CD4-positive, alpha-beta T cell treated with Interleukin-10 for 1 hour (primary cell): ENCODE measurements around the gene KCNMB2.
"Not testable (repeated sequence)": the region's sequence is repeated elsewhere in the genome, so short reads cannot be mapped to it uniquely, and the experiment has no call there.

ENCODE experiments used
- DNase-seq: peaks from one replicate; pipeline ENCODE4 v3.0.0-alpha.2; 2020

The KCNMB2 gene

DNA sequence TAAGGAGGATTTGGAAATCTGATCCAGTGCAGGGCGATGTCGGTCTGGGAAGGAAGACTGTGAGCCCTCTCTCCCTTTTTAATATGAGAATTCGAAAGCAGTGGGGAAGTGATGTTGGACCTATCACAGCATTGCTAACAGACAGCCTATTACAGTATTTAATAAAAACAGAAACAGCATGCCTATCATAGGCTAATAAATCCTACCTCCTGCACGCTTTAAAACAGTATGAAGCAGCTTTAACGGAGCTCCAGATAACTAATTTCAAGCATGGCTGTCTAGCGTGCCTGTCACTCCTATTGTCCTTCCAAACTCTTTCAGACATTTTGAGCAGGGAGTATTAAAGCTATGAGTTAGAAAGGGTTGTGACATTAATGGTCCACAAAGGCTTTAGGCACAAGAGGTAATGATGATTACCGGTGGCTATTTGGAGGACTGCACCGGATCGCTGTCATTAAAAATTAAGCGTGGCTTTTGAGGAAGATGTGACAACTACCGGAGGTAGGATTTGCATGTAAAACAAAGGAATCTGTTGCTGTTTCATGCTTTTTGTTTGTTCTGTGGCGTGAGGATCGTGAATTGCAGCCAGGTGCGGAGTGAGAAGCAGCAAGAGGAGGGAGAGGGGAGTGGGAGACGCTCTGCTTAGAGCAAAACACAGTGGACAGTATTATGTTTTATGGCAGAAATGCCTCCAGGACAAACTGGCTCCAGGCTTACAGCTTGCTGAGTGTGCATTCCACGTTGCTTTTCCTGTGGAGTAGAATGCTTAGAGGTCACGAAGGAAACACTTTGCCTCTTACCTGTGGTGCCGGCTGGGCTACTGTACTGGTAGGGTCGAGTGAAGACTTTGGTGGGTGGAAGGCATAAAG, at the start of gene KCNMB2:
TSS of gene KCNMB2 (plus strand) at position 226 of the 869 bp plus-strand sequence.
- DNase-seq: no peak

DNA sequence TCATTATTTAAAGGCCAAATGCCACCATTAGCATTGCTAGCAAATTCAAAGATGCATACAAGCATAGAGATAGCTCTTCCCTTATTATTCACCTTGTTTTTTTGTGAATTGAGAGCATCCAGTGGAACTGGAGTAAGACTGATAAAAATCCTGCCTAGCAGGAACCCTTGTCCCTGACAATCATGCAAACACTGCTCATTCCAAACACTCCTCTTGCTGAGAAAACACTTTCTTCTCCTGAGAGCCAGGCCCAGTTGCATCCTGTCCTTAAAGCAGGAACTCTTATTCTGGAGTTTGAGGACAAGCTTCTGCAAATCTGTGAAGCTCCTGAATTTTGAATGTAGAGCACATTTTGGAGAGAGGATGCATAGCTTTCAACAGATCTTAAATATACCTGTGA, 49.3 kb upstream of the KCNMB2 start:
- DNase-seq: no peak

GRCh38 chr3:178487752-178488151, 48.5 kb upstream of the KCNMB2 start:
- no peak for DNase-seq

DNA sequence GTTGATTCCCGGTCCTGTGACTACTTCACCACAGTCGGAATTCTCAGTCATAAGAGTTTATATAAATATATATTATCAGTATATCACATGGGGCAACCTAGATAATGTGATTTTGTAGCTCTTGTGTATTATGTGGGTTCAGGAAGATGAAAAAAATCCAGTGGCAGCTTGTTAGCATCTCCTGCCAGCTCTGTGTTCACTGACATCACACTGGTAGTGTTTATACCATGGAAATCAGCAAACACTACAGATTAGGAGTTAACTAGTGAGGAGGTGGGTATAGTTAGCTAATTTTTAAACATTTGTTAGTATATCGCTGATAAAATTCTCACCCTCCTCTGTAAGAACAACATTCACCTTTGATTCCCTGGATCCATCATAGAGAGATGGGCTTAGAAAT, 44.5 kb upstream of the KCNMB2 start:
- DNase-seq: no peak

DNA sequence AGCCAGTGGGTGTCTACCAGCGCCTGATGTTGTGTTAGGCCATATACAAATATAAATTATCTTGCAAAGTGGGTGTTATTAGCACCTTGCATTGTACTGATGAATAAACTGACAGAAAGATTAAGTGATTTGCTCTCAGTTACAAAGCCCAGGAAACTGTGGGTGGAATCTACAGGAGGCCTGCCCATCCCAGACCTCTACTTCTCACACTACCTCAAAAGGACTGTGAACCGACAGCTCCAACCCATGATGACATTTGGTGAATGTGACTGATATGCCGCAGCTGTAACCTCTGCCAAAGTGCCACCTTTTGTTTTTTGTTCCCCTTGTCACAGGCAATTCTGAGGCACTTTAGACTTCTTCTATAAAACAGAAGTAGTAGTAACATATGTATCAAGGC, 43.7 kb upstream of the KCNMB2 start:
- DNase-seq: no peak

DNA sequence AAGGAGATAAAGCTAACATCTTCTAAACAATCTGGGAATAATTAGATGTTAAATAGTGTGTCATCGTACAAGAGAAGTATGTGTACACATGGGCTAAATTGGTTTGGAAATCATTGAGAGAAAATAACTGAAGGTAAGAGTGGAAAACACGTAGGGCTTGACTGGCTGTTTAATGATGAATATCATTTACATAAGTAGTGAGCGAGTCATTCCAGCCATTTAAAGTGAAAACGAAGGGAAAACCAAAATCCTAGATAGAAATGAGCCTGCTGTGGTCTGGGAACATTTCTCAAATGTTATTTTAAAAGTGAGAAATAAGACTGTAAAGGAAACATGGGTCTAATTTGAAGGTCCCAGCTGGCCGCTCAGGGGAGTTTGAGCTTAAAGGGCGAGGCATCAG, 41.9 kb upstream of the KCNMB2 start:
- no peak for DNase-seq

DNA sequence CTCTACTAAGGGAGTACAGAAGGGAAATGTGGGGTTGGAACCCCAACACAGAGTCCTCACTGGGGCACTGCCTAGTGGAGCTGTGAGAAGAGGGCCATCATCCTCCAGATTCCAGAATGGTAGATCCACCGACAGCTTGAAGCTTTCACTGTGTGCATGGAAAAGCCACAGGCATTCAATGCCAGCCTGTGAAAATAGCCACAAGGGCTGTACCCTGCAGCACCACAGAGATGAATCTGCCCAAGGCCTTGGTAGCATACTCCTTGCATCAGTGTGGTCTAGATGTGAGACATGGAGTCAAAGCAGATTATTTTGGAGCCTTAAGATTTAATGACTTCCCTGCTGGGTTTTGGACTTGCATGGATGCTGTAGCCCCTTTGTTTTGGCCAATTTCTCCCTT, 39.3 kb upstream of the KCNMB2 start:
- no peak for DNase-seq

- no peak for DNase-seq
These were observed 37.4 kb upstream of the KCNMB2 start for GRCh38 chr3:178498871-178499270.

GRCh38 chr3:178500631-178501030, 35.6 kb upstream of the KCNMB2 start:
- no peak for DNase-seq

- DNase-seq: no peak
These were observed 32.1 kb upstream of the KCNMB2 start for GRCh38 chr3:178504128-178504527.

GRCh38 chr3:178505832-178506231, 30.4 kb upstream of the KCNMB2 start:
- DNase-seq: no peak

GRCh38 chr3:178507507-178508442, 28.5 kb upstream of the KCNMB2 start:
- no peak for DNase-seq

- DNase-seq: no peak
These were observed 27.8 kb upstream of the KCNMB2 start for GRCh38 chr3:178508443-178508825.

- DNase-seq: no peak
These were observed 25.7 kb upstream of the KCNMB2 start for GRCh38 chr3:178510496-178510895.

GRCh38 chr3:178512647-178513046, 23.6 kb upstream of the KCNMB2 start:
- DNase-seq: no peak

- DNase-seq: no peak
These were observed 22.5 kb upstream of the KCNMB2 start for GRCh38 chr3:178513546-178514380.

DNA sequence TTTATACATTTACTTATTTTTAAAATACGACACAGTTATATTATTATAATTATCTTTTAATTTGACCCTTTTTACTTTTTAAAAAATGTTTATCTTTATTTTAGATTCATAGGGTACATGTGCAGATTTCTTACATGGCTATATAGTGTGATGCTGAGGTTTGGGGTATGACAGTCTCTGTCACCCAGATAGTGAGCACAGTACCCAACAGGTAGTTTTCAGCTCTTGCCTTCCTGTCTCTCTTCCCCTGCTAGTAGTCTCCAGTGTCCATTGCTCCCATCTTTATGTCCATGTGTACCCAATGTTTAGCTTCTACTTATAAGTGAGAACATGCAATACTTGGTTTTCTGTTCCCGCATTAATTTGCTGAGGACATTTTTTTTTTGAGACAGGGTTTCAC, 21.8 kb upstream of the KCNMB2 start:
- DNase-seq: no peak

GRCh38 chr3:178515076-178515744, 21.0 kb upstream of the KCNMB2 start:
- DNase-seq: not testable (repeated sequence)

- DNase-seq: no peak
These were observed 18.4 kb upstream of the KCNMB2 start for GRCh38 chr3:178517665-178518334.

DNA sequence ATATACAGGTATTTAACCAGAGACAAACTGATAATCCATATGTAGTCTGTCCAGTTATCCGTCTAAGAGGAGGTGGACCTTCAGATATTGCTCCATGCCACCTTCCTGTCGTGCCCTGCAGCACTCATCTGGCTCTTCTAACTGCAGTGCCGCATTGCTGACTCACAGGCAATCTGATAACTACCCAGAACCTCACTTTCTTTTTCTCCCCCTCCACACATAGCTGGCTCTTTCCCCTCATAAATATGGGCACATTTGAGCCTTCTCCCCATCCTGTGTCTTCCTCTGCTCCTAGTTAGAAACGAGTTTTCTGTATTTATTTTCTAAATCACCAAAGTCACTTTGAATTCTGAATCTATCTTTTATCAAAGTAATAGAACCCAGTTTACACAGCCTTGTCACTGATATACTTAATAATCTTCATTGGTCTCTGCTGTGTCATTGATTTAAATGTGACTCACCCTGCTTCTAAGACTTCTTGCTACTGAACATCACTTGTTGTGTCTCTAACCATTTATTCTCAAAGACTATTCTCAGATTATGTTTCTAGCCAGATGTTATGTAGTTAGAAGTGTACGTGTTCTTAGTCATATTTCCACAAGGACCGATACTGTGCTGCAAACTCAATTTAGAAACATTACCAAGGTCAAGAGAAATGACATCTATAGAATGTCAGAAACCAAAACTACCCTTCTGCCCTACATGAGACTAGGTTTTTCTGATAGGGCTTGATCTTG, 17.4 kb upstream of the KCNMB2 start:
- no peak for DNase-seq

DNA sequence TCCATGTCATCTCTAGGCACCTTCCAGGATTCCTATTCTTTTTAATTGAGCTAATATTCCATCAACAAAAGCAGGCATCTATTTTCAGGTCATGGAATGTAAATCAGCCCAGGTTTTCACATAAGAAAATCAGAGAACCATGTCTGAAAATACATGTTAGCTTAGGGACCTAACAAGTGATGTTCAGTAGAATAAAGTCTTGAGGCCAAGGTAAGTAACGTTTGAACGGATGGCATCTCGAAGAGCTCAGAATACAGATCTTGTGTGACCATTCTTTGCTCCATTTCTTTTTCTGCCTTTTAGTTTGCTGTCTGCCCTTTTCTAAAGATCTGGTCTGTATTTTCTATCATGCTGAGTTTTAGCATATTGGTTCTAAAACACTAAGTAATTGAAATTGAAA, 16.5 kb upstream of the KCNMB2 start:
- DNase-seq: no peak
